ENCODE measurements around the gene PRKCA. TPM values are rescaled to one million over a fixed set of nuclear protein-coding genes. Genes with fewer than 3 reads are reported as not detected.
"Not testable (repeated sequence)": the region's sequence is repeated elsewhere in the genome, so short reads cannot be mapped to it uniquely, and the experiment has no call there.

The PRKCA gene
- total RNA-seq: 1 to 10 TPM; 6.5 to 6.6 TPM

DNA sequence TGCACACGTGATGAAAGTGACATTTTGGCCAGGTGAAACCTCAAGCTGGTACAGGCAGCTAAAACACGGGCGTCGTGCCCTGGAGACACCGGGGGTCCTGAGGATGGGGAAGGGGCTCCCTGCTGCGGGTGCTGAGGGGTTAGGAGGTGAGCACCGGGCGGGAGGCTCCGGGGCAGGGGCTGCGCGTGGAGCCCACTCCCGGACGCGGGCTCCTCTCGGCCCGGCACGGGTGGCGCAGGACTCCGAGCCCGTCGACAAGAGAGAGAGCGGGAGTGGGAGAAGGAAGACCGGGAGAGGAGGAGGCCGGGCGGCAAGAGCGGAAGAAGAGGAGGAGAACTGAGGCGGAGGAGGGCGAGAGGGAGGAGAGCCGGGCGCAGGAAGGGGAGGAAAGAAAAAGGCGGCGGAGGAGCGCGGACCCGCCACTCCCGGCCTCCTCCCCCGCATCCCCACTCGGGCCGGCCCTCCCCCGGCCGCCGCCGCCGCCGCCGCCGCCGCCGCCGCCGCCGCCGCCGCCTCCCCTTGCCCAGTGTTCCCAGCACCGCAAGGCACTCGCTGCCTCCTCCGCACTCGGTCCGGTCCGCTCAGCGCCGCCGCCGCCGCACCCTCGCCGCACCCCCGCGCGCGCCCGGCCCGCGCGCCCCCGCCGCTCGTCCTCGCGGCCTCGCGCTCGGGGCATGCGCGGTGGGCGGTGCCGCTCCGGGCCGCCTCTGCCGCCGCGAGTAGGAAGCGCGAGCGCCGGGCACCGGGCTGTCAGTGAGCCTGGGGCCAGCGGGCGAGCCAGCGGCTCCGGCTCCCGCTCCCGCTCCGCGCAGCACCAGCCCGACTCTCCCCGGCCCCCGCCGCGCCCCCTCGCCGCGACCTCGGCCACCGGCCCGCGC is at the start of gene PRKCA:
PRKCA (plus strand) TSS at position 750 of the 878 bp plus-strand sequence.
- TF ChIP-seq POLR2A (IDR thresholded peaks at IDR 0.05): peak; percentile 33 to 62 (median 39)
- TF ChIP-seq, protein P1, sequence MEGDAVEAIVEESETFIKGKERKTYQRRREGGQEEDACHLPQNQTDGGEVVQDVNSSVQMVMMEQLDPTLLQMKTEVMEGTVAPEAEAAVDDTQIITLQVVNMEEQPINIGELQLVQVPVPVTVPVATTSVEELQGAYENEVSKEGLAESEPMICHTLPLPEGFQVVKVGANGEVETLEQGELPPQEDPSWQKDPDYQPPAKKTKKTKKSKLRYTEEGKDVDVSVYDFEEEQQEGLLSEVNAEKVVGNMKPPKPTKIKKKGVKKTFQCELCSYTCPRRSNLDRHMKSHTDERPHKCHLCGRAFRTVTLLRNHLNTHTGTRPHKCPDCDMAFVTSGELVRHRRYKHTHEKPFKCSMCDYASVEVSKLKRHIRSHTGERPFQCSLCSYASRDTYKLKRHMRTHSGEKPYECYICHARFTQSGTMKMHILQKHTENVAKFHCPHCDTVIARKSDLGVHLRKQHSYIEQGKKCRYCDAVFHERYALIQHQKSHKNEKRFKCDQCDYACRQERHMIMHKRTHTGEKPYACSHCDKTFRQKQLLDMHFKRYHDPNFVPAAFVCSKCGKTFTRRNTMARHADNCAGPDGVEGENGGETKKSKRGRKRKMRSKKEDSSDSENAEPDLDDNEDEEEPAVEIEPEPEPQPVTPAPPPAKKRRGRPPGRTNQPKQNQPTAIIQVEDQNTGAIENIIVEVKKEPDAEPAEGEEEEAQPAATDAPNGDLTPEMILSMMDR (IDR thresholded peaks at IDR 0.05): no peak
- 0 to 1% methylated on average over 30 to 108 of the region's 117 CpGs for WGBS, 2 donors

DNA sequence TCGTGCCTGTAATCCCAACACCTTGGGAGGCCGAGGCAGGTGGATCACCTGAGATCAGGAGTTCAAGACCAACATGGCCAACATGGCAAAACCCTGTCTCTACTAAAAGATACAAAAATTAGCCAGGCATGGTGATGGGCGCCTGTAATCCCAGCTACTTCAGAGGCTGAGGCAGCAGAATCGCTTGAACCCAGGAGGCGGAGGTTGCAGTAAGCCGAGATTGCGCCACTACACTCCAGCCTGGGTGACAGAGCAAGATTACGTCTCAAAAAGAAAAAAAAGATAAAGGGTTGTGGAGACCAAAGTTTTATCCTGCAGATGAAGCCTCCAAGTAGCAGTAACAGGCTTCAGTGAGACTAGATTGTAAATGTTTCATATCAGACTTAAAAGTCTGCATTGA is 49.0 kb upstream of the PRKCA start:
- H3K4me1 ChIP-seq; H3K27me3 ChIP-seq; ATAC-seq; H3K4me3 ChIP-seq; DNase-seq; H3K9me3 ChIP-seq; H3K36me3 ChIP-seq (replicated peaks in 1 of 2; ENCODE audit: insufficient read depth in 1 of 2, low read depth in 2 of 2); H3K27ac ChIP-seq: not testable (repeated sequence)
- WGBS, 2 donors: 78 to 80% methylated on average over 8 of the region's 8 CpGs
- intact Hi-C loops (cut with DNase I): loop anchor here (10.0 kb wide), 1 partner anchor 421 kb away; no protein-coding TSS in a partner anchor

More for the DNA sequence above, at the start of gene PRKCA:
- Histone ChIP-seq H3K27ac (peak within 1 kb of the TSS; percentile 63 to 82 (median 70)), H3K4me3 (peak within 1 kb of the TSS; percentile 53 to 85), H3K9me3 (no peaks in the 10 kb centered on the region), H3K27me3 (no peaks in the 10 kb centered on the region), H3K4me1 (peaks cover 11% of the 10 kb centered on the region), H3K36me3 (replicated peaks in 1 of 2; ENCODE audit: insufficient read depth in 1 of 2, low read depth in 2 of 2) (no peaks in the 10 kb centered on the region)
- intact Hi-C loops (cut with DNase I): no loop called here
- DNase-seq (peak; percentile 72 to 83 (median 76)), ATAC-seq (peak; percentile 86)

DNA sequence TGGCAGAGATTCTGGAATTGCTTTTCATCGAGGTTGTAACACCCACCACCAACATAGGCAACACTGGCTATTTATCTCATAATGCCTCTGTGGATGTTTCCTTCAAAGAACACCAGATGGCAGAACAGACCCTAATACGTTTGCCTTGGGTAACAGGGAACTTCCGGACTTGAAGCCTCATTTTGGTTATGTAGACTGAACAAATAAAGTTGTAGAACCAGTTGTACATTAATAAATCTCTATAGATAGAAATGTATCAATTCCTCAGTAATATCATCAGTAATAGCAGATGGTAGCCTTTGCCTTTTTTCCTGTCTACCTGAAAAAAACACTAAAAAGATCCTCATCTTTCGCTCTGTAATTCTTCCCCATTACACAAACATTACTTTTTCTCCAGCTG is 47.3 kb upstream of the PRKCA start:
- no peak overlapping the region for H3K4me3 ChIP-seq
- H3K4me1 ChIP-seq: no peaks in the 10 kb centered on the region
- 23 to 24% methylated on average over 4 of the region's 4 CpGs for WGBS, 2 donors
- no peak for TF ChIP-seq POLR2A (IDR thresholded peaks at IDR 0.05)
- TF ChIP-seq, protein P1 (IDR thresholded peaks at IDR 0.05): peak; percentile 25 to 84 (median 72)
- intact Hi-C loops (cut with DNase I): loop anchor here (10.0 kb wide), 1 partner anchor 420 kb away; no protein-coding TSS in a partner anchor
- no peaks in the 10 kb centered on the region for H3K36me3 ChIP-seq (replicated peaks in 1 of 2; ENCODE audit: insufficient read depth in 1 of 2, low read depth in 2 of 2)
- H3K27me3 ChIP-seq: no peaks in the 10 kb centered on the region
- no peak overlapping the region for H3K27ac ChIP-seq
- DNase-seq (peak in 3 of 4 donors; percentile 28 to 61 (median 29)), ATAC-seq (peak; percentile 79)
- no peaks in the 10 kb centered on the region for H3K9me3 ChIP-seq

DNA sequence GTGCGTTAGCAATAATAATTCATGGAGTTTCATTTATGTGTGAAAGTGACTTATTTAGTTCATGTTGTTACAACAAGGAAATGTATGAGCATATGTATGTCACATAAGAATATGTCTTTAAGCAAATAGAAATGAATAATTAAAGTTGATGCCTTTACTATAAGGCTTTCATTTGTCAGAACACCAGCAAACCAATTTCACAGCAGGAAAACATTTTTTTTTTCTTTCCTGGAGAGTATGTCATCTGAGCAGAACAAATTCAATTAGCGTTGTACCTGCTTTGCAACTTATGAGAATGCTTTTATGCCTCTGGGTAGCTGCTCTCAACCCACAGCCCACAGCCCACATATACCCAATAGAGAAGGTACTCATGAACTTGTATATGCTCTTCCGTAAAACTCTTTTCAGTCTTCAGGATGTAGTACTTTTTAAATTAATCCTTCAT is 46.9 kb upstream of the PRKCA start:
- H3K27me3 ChIP-seq: no peaks in the 10 kb centered on the region
- no peak overlapping the region for H3K4me3 ChIP-seq
- intact Hi-C loops (cut with DNase I): loop anchor here (10.0 kb wide), 1 partner anchor 419 kb away; no protein-coding TSS in a partner anchor
- no peaks in the 10 kb centered on the region for H3K9me3 ChIP-seq
- no peaks in the 10 kb centered on the region for H3K36me3 ChIP-seq (replicated peaks in 1 of 2; ENCODE audit: insufficient read depth in 1 of 2, low read depth in 2 of 2)
- DNase-seq (no peak), ATAC-seq (no peak)
- no peak overlapping the region for H3K27ac ChIP-seq
- 66% methylated on average over 3 of the region's 3 CpGs for WGBS, 2 donors
- no peaks in the 10 kb centered on the region for H3K4me1 ChIP-seq
- TF ChIP-seq, protein P1 (IDR thresholded peaks at IDR 0.05): no peak
- no peak for TF ChIP-seq POLR2A (IDR thresholded peaks at IDR 0.05)

DNA sequence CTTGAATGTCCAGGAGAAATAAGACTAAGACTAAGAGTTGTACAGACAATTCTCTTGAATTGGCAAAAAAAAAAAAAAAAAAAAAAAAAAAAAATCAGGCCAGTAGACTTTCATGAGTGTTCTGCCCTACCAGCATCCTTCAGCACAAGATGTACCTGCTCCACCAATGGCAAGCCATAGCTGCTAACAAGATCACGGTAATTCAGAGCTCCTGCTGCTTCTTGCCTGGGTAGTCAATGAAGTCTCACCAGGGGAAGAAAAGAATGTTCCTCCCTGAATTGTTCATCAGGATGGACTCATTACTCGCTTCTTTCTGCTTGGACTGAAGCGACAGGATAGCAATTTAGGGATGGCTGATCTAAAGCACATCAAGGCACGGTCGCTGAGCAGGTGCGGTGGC is 42.1 kb upstream of the PRKCA start:
- Histone ChIP-seq H3K27me3 (no peaks in the 10 kb centered on the region), H3K4me1 (no peaks in the 10 kb centered on the region), H3K27ac (no peak overlapping the region), H3K4me3 (no peak overlapping the region), H3K9me3 (no peaks in the 10 kb centered on the region), H3K36me3 (replicated peaks in 1 of 2; ENCODE audit: insufficient read depth in 1 of 2, low read depth in 2 of 2) (no peaks in the 10 kb centered on the region)
- ATAC-seq (no peak), DNase-seq (no peak)
- 77 to 81% methylated on average over 6 of the region's 6 CpGs for WGBS, 2 donors
- TF ChIP-seq, protein P1 (IDR thresholded peaks at IDR 0.05): no peak
- no peak for TF ChIP-seq POLR2A (IDR thresholded peaks at IDR 0.05)
- intact Hi-C loops (cut with DNase I): no loop called here
